Subcutaneous abdominal adipose tissue (tissue), 5 donors: ENCODE results near the gene KCNMA1.

Source experiments
- H3K27ac ChIP-seq: one replicate; pipeline ENCODE4 v1.7.0; 2013; ENCODE audit warnings: low read depth, mild to moderate bottlenecking, inconsistent platforms, low read length, moderate library complexity
- H3K27me3 ChIP-seq, 5 donors: one replicate each; pipeline ENCODE4 v1.7.0; 2013; ENCODE audit warnings: low read length in 5 of 5, inconsistent platforms in 1 of 5; ENCODE audit not compliant: control insufficient read depth in 5 of 5, insufficient read depth in 4 of 5
- H3K36me3 ChIP-seq, 5 donors: one replicate each; pipeline ENCODE4 v1.7.0; 2013; ENCODE audit warnings: low read length in 5 of 5; ENCODE audit not compliant: control insufficient read depth in 5 of 5, insufficient read depth in 5 of 5
- H3K4me1 ChIP-seq, 5 donors: one replicate each; pipeline ENCODE4 v1.7.0; 2013; ENCODE audit warnings: low read length in 5 of 5, mild to moderate bottlenecking in 3 of 5, moderate library complexity in 1 of 5; ENCODE audit not compliant: control insufficient read depth in 5 of 5, insufficient read depth in 5 of 5
- H3K4me3 ChIP-seq, 5 donors: one replicate each; pipeline ENCODE4 v1.7.0; 2013; ENCODE audit warnings: low read length in 5 of 5, low read depth in 1 of 5
- H3K9ac ChIP-seq, 5 donors: one replicate each; pipeline ENCODE4 v1.7.0; 2013; ENCODE audit warnings: low read length in 5 of 5, mild to moderate bottlenecking in 4 of 5, moderate library complexity in 3 of 5
- H3K9me3 ChIP-seq, 5 donors: one replicate each; pipeline ENCODE4 v1.7.0; 2013; ENCODE audit warnings: low read length in 5 of 5; ENCODE audit not compliant: control insufficient read depth in 5 of 5
- donor health status: healthy.
- donor health status: healthy.
- donor health status: healthy.
- donor health status: healthy.
- donor health status: healthy.

KCNMA1 gene

GRCh38 chr10:77051837-77052236 lies 585.8 kb downstream of the KCNMA1 start:
- Histone ChIP-seq H3K27ac (no peak overlapping the region), H3K9me3 (no peaks in the 10 kb centered on the region), H3K9ac (no peak overlapping the region), H3K27me3 (no peaks in the 10 kb centered on the region), H3K4me3 (no peak overlapping the region), H3K36me3 (no peaks in the 10 kb centered on the region), H3K4me1 (no peaks in the 10 kb centered on the region)

GRCh38 chr10:77049896-77050295 lies 587.7 kb downstream of the KCNMA1 start:
- Histone ChIP-seq H3K4me1 (no peaks in the 10 kb centered on the region), H3K9ac (no peak overlapping the region), H3K27ac (no peak overlapping the region), H3K36me3 (no peaks in the 10 kb centered on the region), H3K9me3 (no peaks in the 10 kb centered on the region), H3K27me3 (no peaks in the 10 kb centered on the region), H3K4me3 (no peak overlapping the region)

GRCh38 chr10:77049146-77049545 lies 588.5 kb downstream of the KCNMA1 start:
- H3K4me3 ChIP-seq = no peak overlapping the region
- no peak overlapping the region for H3K9ac ChIP-seq
- no peaks in the 10 kb centered on the region for H3K27me3 ChIP-seq
- H3K27ac ChIP-seq = no peak overlapping the region
- H3K36me3 ChIP-seq = no peaks in the 10 kb centered on the region
- H3K4me1 ChIP-seq = no peaks in the 10 kb centered on the region
- H3K9me3 ChIP-seq = no peaks in the 10 kb centered on the region

GRCh38 chr10:77045085-77045484 lies 592.5 kb downstream of the KCNMA1 start:
- Histone ChIP-seq H3K9ac (no peak overlapping the region), H3K4me3 (no peak overlapping the region), H3K27me3 (no peaks in the 10 kb centered on the region), H3K27ac (no peak overlapping the region), H3K36me3 (no peaks in the 10 kb centered on the region), H3K9me3 (no peaks in the 10 kb centered on the region), H3K4me1 (peaks cover 0 to 5% (median 0%) of the 10 kb centered on the region in 5 donors)

GRCh38 chr10:77043420-77043763 lies 594.2 kb downstream of the KCNMA1 start:
- no peaks in the 10 kb centered on the region for H3K9me3 ChIP-seq
- H3K4me3 ChIP-seq = no peak overlapping the region
- H3K27ac ChIP-seq = no peak overlapping the region
- no peaks in the 10 kb centered on the region for H3K36me3 ChIP-seq
- peaks cover 0 to 5% (median 0%) of the 10 kb centered on the region in 5 donors for H3K4me1 ChIP-seq
- no peak overlapping the region for H3K9ac ChIP-seq
- no peaks in the 10 kb centered on the region for H3K27me3 ChIP-seq

- Histone ChIP-seq H3K27ac (no peak overlapping the region), H3K9me3 (no peaks in the 10 kb centered on the region), H3K4me1 (peaks cover 0 to 5% (median 0%) of the 10 kb centered on the region in 5 donors), H3K4me3 (no peak overlapping the region), H3K36me3 (no peaks in the 10 kb centered on the region), H3K9ac (no peak overlapping the region), H3K27me3 (no peaks in the 10 kb centered on the region)
These were observed 594.7 kb downstream of the KCNMA1 start for GRCh38 chr10:77042706-77043419.

- no peak overlapping the region for H3K9ac ChIP-seq
These were observed 595.9 kb downstream of the KCNMA1 start for GRCh38 chr10:77041636-77042258.

GRCh38 chr10:77038407-77038806 lies 599.2 kb downstream of the KCNMA1 start:
- no peak overlapping the region for H3K27ac ChIP-seq

More at GRCh38 chr10:77041636-77042258, 595.9 kb downstream of the KCNMA1 start:
- H3K27ac ChIP-seq = no peak overlapping the region
- no peaks in the 10 kb centered on the region for H3K27me3 ChIP-seq
- H3K36me3 ChIP-seq = no peaks in the 10 kb centered on the region
- no peak overlapping the region for H3K4me3 ChIP-seq
- H3K4me1 ChIP-seq = peaks cover 0 to 5% (median 0%) of the 10 kb centered on the region in 5 donors
- no peaks in the 10 kb centered on the region for H3K9me3 ChIP-seq

GRCh38 chr10:77037735-77038403 lies 599.7 kb downstream of the KCNMA1 start:
- peaks cover 0 to 5% (median 0%) of the 10 kb centered on the region in 5 donors for H3K4me1 ChIP-seq
- no peaks in the 10 kb centered on the region for H3K36me3 ChIP-seq
- no peak overlapping the region for H3K9ac ChIP-seq
- no peak overlapping the region for H3K27ac ChIP-seq
- H3K4me3 ChIP-seq = no peak overlapping the region
- H3K9me3 ChIP-seq = no peaks in the 10 kb centered on the region
- no peaks in the 10 kb centered on the region for H3K27me3 ChIP-seq

More at GRCh38 chr10:77038407-77038806, 599.2 kb downstream of the KCNMA1 start:
- no peak overlapping the region for H3K9ac ChIP-seq
- H3K36me3 ChIP-seq = no peaks in the 10 kb centered on the region
- H3K27me3 ChIP-seq = no peaks in the 10 kb centered on the region
- H3K4me1 ChIP-seq = peaks cover 0 to 5% (median 0%) of the 10 kb centered on the region in 5 donors
- H3K9me3 ChIP-seq = no peaks in the 10 kb centered on the region
- H3K4me3 ChIP-seq = no peak overlapping the region
